Body of pancreas (tissue), 4 donors: ENCODE measurements around the gene RCN2.

Source experiments
- POLR2A ChIP-seq, 3 donors: fragments of 450-650 bp; IDR thresholded peaks; one replicate each; pipeline ENCODE4 v1.6.1; 2016; ENCODE audit warnings: antibody characterized with exemption in 3 of 3, mild to moderate bottlenecking in 2 of 3
- TF ChIP-seq, protein P1 (sequence below), 7 experiments: fragments of 450-650 bp in 4 of 7; fragments of 200-600 bp in 3 of 7; sonication (generic) in 3 of 7; IDR thresholded peaks; one replicate each; pipeline ENCODE4 v1.5.1; 2016 to 2019; ENCODE audit warnings: antibody characterized with exemption in 7 of 7

DNA sequence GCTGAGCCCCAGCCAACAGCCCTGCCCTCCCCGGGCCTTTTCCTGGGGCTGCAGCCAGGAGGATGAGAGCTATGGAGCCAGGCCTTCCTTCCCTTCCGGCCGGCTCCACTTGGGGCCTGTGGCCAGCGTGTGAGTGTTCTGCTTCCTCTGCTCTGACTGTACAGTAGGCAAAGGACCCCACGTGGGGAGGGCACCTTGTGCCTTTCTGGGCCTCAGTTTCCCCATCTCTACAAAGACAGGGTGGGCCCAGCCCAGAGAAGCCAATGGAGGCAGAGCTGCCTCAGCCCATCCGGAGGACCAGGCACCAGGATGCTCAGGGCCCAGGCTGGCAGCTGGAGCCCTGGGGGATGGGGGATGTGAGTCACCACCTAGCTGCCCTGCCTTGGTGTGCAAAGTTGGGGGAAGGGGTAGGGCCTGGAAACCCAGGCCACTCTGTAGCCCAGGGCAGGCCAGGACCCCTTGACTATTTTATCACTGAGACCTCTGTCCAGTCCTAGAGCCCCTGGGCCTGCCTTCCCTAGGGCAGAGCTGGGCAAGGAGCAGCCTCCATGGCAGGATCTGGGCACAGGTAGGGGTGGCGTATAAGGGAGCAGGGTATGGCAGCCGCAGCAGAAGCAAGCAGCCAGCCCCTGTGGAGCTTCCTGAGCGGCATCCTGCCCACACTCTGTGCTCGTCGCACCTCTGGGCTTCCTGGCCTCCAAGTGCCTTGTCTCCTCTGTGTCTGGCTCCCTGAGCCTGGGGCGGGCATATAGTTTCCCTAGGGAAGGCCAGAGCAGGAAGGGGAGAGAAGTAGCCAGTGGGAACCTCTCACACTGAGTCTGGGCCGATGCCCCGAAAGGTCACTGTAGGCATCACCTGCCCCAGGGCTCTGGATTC lies 65.2 kb downstream of the RCN2 start:
- TF ChIP-seq, protein P1, sequence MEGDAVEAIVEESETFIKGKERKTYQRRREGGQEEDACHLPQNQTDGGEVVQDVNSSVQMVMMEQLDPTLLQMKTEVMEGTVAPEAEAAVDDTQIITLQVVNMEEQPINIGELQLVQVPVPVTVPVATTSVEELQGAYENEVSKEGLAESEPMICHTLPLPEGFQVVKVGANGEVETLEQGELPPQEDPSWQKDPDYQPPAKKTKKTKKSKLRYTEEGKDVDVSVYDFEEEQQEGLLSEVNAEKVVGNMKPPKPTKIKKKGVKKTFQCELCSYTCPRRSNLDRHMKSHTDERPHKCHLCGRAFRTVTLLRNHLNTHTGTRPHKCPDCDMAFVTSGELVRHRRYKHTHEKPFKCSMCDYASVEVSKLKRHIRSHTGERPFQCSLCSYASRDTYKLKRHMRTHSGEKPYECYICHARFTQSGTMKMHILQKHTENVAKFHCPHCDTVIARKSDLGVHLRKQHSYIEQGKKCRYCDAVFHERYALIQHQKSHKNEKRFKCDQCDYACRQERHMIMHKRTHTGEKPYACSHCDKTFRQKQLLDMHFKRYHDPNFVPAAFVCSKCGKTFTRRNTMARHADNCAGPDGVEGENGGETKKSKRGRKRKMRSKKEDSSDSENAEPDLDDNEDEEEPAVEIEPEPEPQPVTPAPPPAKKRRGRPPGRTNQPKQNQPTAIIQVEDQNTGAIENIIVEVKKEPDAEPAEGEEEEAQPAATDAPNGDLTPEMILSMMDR (IDR thresholded peaks at IDR 0.05) = no peak
- TF ChIP-seq POLR2A (IDR thresholded peaks at IDR 0.05) = no peak
